SW480 (cell line): ENCODE data around the gene MROH2A.
"Not testable (repeated sequence)": the region's sequence is repeated elsewhere in the genome, so short reads cannot be mapped to it uniquely, and the experiment has no call there.

ENCODE experiments used
- DNase-seq: peaks from one replicate; pipeline ENCODE4 v3.0.0-alpha.2; 2016; ENCODE audit warnings: low spot score

MROH2A gene

DNA sequence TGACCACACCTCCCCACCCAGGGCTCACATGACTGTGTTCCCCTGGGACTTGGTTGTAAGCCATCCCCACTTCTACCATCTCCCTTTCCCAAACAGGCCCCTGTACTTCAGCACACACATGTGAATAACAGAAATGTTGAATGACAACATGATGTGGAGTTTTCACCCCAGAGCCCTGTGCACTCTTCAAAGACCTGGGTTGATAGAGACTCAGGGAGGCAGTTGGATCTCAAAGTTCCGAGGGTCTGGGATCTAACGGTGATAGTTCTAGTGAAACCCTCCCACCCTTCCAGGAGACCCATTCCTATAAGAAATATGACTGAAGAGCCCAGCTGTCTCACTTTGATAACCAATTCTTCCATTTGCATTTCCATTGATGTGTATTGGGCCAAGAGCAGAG, at the start of gene MROH2A:
MROH2A (plus strand) TSS at position 301 of the 400 bp plus-strand sequence. CDS start 1,029 bp downstream, outside the sequence.
- no peak for DNase-seq

- peak; percentile 36 for DNase-seq
These were observed 49.3 kb upstream of the MROH2A start, which contains the start of gene UGT1A3 for GRCh38 chr2:233728723-233729301. Gene UGT1A3 (plus strand): TSS chr2:233729042. CDS start chr2:233729127, 85 bp downstream.

GRCh38 chr2:233736868-233737653, 41.1 kb upstream of the MROH2A start:
- DNase-seq = not testable (repeated sequence)

GRCh38 chr2:233740870-233741269, 37.3 kb upstream of the MROH2A start:
- no peak for DNase-seq

DNA sequence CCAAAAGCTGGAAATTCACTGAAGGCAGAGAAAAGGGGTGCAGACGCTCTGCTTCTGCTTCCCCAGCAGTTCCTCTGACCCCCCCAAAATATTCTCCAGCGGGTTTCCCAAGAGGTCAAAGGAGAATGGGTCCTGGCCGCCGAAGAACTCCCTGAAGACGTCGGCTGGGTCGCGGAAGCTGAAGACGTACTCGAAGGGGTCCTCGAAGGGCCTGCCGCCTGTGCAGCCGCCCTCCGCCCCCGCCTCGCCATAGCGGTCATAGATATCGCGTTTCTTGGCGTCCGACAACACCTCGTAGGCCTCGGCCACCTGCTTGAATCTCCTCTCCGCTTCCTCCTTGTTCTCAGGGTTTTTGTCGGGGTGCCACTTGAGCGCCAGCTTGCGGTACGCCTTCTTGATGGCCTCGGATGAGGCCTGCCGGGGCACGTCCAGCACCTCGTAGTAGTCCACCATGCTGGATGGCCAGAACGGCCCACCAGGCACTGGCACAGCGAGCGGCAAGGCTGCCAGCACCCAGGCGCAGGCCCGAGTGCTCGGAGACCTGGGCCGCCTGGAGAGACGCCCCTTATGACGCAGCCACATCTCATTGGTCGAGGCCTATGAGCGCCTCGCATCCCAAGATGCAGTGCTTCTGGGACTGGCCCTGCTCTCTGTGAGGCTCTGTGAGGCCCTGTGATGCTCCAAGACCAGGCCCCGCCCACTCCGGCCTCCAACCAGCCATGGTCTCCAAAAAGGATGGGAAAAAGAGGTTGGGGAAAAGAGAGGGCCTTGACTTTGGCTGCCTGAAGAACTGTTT, 34.5 kb upstream of the MROH2A start:
- no peak for DNase-seq

DNA sequence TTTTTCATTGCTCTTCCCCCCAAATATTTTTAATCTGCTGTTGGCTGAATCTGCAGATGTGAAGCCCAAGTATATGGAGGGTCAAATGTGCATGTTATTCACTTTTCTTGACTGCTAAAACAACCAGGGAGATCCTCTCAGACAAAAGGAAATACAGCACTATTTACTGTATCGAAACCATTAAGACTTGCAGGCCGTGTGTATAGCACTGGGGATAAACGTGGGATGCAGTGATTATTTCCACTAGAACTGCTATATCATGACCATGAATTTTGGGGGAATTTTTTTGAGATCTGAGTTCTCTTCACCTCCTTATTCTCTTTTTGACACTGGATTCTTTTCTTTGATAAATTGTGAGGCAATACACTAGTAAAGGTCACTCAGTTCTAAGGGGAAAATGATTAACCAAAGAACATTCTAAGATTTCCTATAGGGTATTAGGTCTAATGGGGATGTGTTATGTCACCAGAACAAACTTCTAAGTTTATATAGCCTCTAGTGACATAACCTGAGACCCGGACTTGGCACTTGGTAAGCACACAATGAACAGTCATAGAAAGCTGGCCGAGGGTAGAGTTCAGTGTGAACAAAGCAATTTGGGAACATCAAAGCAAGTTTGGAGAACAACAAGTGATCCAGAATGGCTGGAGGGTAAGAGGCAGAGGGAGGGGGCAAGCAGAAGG, 32.9 kb upstream of the MROH2A start:
- no peak for DNase-seq

- not testable (repeated sequence) for DNase-seq
These were observed 32.3 kb upstream of the MROH2A start for GRCh38 chr2:233745838-233746237.

- no peak for DNase-seq
These were observed 31.5 kb upstream of the MROH2A start for GRCh38 chr2:233746475-233747282.

DNA sequence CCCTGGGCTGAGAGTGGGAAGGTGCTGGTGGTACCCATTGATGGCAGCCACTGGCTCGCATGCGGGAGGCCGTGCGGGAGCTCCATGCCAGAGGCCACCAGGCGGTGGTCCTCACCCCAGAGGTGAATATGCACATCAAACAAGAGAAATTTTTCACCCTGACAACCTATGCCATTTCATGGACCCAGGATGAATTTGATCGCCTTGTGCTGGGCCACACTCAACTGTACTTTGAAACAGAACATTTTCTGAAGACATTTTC, 30.9 kb upstream of the MROH2A start:
- DNase-seq = no peak

GRCh38 chr2:233750689-233751088, 27.4 kb upstream of the MROH2A start:
- DNase-seq = not testable (repeated sequence)

GRCh38 chr2:233751212-233752009, 26.7 kb upstream of the MROH2A start:
- not testable (repeated sequence) for DNase-seq

GRCh38 chr2:233754872-233755611, 23.1 kb upstream of the MROH2A start:
- no peak for DNase-seq

DNA sequence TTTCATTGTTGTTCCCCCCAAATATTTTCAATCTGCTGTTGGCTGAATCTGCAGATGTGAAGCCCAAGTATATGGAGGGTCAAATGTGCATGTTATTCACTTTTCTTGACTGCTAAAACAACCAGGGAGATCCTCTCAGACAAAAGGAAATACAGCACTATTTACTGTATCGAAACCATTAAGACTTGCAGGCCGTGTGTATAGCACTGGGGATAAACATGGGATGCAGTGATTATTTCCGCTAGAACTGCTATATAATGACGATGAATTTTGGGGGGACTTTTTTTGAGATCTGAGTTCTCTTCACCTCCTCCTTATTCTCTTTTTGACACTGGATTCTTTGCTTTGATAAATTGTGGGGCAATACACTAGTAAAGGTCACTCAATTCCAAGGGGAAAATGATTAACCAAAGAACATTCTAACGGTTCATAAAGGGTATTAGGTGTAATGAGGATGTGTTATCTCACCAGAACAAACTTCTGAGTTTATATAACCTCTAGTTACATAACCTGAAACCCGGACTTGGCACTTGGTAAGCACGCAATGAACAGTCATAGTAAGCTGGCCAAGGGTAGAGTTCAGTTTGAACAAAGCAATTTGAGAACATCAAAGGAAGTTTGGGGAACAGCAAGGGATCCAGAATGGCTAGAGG, 21.6 kb upstream of the MROH2A start:
- DNase-seq = peak; percentile 41

- no peak for DNase-seq
These were observed 20.0 kb upstream of the MROH2A start for GRCh38 chr2:233758141-233758540.

DNA sequence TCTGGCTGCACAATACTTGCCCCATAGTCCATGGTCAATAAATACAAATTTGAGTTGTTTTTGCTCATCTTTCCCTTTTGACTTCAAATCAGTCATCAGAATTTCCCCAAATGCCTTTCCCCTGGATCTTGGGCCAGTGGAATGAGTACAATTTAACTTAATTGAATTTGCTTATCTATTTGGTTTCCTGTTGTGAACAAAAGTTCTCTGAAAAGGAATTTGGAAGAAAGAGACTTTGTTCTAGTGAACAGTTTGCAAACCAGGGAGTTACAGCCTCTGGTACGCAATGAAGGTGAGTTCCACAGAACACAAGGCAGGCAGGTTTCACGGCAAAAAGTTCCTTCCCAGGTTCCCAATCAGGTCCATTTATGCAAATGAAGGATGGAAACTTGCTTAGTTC, 19.3 kb upstream of the MROH2A start:
- no peak for DNase-seq

GRCh38 chr2:233760043-233760442, 18.1 kb upstream of the MROH2A start, which contains the start of gene UGT1A1:
Gene UGT1A1 (plus strand): TSS chr2:233760270. CDS start chr2:233760288, 18 bp downstream.
- no peak for DNase-seq

DNA sequence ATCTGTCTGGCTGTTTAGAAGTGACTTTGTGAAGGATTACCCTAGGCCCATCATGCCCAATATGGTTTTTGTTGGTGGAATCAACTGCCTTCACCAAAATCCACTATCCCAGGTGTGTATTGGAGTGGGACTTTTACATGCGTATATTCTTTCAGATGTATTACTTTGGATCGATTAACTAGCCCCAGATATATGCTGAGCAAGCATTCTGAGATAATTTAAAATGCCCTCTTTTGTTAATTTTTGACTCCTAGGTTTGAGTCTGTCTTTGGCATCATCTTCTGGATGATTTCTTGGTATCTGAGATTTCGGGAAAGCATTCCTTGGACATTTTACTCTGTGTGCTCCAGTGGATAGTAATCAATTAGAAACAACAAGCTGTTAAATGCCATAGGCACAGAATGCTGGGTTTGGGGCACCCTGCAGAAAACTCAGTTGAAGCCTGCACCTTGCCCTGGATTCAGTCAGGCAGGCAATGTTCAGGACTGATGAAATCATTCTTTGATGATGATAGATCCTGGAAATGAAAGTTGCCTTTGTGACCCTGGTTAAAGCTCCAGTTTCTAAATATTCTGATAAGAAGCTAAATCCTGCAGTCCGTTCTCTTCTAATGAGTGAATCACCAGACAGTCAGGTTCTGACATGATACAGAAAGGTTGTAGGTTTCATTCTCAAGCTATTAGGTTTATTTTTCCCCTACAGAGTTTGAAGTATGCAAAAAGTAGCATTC, 16.9 kb upstream of the MROH2A start:
- no peak for DNase-seq

DNA sequence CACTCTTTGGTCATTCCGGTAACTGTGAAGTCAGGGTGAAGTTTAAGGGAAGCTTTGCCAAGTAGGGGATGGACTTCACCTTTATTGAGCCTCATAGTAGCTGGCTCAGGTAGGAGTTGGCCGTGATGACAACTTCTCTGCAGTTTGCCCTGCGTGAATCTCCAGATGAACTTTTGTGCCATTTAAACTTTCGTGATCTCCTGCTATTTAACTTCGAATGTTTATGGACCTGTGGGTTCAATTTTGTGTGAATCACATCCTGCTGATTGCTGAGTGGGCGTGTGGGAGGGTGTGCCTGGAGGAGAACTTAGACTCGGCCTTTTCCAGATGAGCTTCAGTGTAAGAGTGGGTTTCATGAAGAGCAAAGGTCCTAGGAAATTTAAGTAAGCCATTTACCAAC, 13.9 kb upstream of the MROH2A start:
- DNase-seq = peak; percentile 79

- DNase-seq = no peak
These were observed 13.4 kb upstream of the MROH2A start for GRCh38 chr2:233764761-233765160.
